Measurements from ENCODE around the gene WDR5B.
"Not testable (repeated sequence)": the region's sequence is repeated elsewhere in the genome, so short reads cannot be mapped to it uniquely, and the experiment has no call there.

The WDR5B gene

DNA sequence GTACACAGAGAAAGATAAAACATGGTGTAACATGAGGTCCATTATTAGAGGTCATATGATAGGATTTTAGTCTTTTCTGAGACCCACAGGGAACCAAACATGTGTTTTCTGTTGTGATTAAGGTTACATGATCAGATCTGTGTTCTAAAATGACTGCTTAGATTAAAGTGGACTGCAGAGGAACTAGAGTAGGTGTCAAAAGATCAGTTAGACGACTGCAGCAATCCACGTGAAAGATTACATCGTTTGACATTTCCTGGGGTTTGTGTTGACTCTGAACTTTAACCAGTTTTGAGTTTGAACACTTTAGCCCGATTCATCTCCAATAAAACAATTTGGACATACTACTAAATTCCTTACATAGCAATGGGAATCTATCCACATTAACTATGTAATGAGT lies 37.9 kb downstream of the WDR5B start:
- DNase-seq (ENCODE audit: low read depth), result no peak
- no peak for TF ChIP-seq CTCF (IDR thresholded peaks at IDR 0.05; ENCODE audit: insufficient read depth, low read depth, low read length, missing control alignments)
- H3K4me3 ChIP-seq (ENCODE audit: low read depth, low read length), result no peak overlapping the region

DNA sequence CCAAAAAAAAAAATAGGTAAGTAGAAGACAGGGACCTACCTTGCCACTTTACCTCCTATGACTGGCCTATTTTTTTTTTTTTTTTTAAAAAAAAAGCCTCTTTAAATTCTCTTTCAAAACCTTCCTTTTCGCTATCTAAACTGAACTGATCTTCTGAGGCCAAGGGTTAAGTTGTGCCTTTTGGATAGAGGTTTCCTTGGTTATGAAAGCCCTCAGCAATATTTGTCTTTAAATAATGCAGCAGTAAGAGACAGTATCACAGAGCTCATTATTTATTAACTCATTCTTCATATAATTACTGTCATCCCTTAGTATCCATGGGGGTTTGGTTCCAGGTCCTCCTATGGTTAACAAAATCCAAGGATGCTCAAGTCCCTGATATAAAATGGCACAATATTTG lies 41.8 kb downstream of the WDR5B start:
- no peak for TF ChIP-seq CTCF (IDR thresholded peaks at IDR 0.05; ENCODE audit: insufficient read depth, low read depth, low read length, missing control alignments)
- DNase-seq (ENCODE audit: low read depth), result no peak
- no peak overlapping the region for H3K4me3 ChIP-seq (ENCODE audit: low read depth, low read length)

- TF ChIP-seq CTCF (IDR thresholded peaks at IDR 0.05; ENCODE audit: insufficient read depth, low read depth, low read length, missing control alignments), result no peak
- no peak overlapping the region for H3K4me3 ChIP-seq (ENCODE audit: low read depth, low read length)
- no peak for DNase-seq (ENCODE audit: low read depth)
Observed at GRCh38 chr3:122366379-122366749, 49.5 kb downstream of the WDR5B start.

- H3K4me3 ChIP-seq (ENCODE audit: low read depth, low read length), result not testable (repeated sequence)
- DNase-seq (ENCODE audit: low read depth), result peak; percentile 39
Observed at GRCh38 chr3:122365582-122366378, 50.1 kb downstream of the WDR5B start.

- no peak overlapping the region for H3K4me3 ChIP-seq (ENCODE audit: low read depth, low read length)
- DNase-seq (ENCODE audit: low read depth), result no peak
- no peak for TF ChIP-seq CTCF (IDR thresholded peaks at IDR 0.05; ENCODE audit: insufficient read depth, low read depth, low read length, missing control alignments)
Observed at GRCh38 chr3:122365073-122365472, 50.8 kb downstream of the WDR5B start.

- DNase-seq (ENCODE audit: low read depth), result no peak
- no peak overlapping the region for H3K4me3 ChIP-seq (ENCODE audit: low read depth, low read length)
- no peak for TF ChIP-seq CTCF (IDR thresholded peaks at IDR 0.05; ENCODE audit: insufficient read depth, low read depth, low read length, missing control alignments)
Observed at GRCh38 chr3:122364490-122364889, 51.4 kb downstream of the WDR5B start.
